A549 (cell line): ENCODE results near the gene DES. TPM values are rescaled to one million over a fixed set of nuclear protein-coding genes. Genes with fewer than 3 reads are reported as not detected.

Experiments used
- ATAC-seq, 2 experiments: fragments of 200-7000 bp in 1 of 2; fragments of >200 bp in 1 of 2; cut with Nextera tagmentation in 1 of 2; cut with Tn5 transposase in 1 of 2; 3 replicates each; pipeline versions ENCODE4 v1.8.0 to v1.9.1; 2018 to 2020; ENCODE audit warnings: mild to moderate bottlenecking in 1 of 2, moderate library complexity in 1 of 2
- CTCF ChIA-PET: fragments of 300-600 bp; sonication (Branson Sonifier 250); formaldehyde crosslinking; extraction: SDS; loops from one replicate; lab custom pipeline; 2021; ENCODE audit warnings: antibody characterized with exemption, inconsistent platforms; lab: Yijun Ruan, JAX
- POLR2A ChIA-PET: fragments of 350-600 bp; formaldehyde crosslinking; extraction: SDS; loops from one replicate; lab custom pipeline; 2021; ENCODE audit warnings: antibody characterized with exemption, inconsistent platforms; lab: Yijun Ruan, JAX
- DNase-seq, 2 experiments: peaks; one replicate each; pipeline versions ENCODE4 v3.0.0 to v3.0.0-alpha.2; 2011 to 2016; ENCODE audit warnings: low read depth in 1 of 2, low spot score in 1 of 2
- FAIRE-seq: peaks from 2 replicates; lab custom pipeline; 2011; peaks lifted over from hg19 to GRCh38; lab: Jason Lieb, UNC
- H3K27ac ChIP-seq, 2 experiments: fragments of >200 bp; sonication (Bioruptor Twin); formaldehyde crosslinking; 3 replicates each; pipeline ENCODE4 v1.5.1; 2016 to 2017
- H3K4me1 ChIP-seq: fragments of >200 bp; sonication (Bioruptor Twin); formaldehyde crosslinking; 3 replicates; pipeline ENCODE4 v1.6.1; 2016
- H3K4me2 ChIP-seq: fragments of >200 bp; sonication (Bioruptor Twin); formaldehyde crosslinking; 3 replicates; pipeline ENCODE4 v1.6.1; 2016
- H3K4me3 ChIP-seq: fragments of >200 bp; sonication (Bioruptor Twin); formaldehyde crosslinking; 3 replicates; pipeline ENCODE4 v1.5.1; 2016
- H3K9me3 ChIP-seq: fragments of >200 bp; sonication (Bioruptor Twin); formaldehyde crosslinking; 3 replicates; pipeline ENCODE4 v1.6.1; 2016
- CBX2 ChIP-seq: fragments of 200-600 bp; sonication (generic); IDR thresholded peaks from 2 replicates; pipeline ENCODE4 v1.6.1; 2016; ENCODE audit warnings: low read depth, mild to moderate bottlenecking, borderline replicate concordance
- CHD4 ChIP-seq: fragments of 200-600 bp; sonication (generic); IDR thresholded peaks from 2 replicates; pipeline ENCODE4 v1.6.1; 2016; ENCODE audit warnings: antibody characterized with exemption, mild to moderate bottlenecking, borderline replicate concordance
- EHMT2 ChIP-seq: fragments of 200-600 bp; sonication (generic); IDR thresholded peaks from 2 replicates; pipeline ENCODE4 v1.6.1; 2016; ENCODE audit warnings: antibody characterized with exemption, low read depth, mild to moderate bottlenecking, moderate library complexity
- FOSB ChIP-seq: fragments of 250-450 bp; sonication (Bioruptor Pico); IDR thresholded peaks from 2 replicates; pipeline ENCODE4 v1.5.0; 2020; ENCODE audit warnings: mild to moderate bottlenecking, moderate library complexity
- HOXB5 ChIP-seq: fragments of 250-450 bp; sonication (Bioruptor Pico); IDR thresholded peaks from 2 replicates; pipeline ENCODE4 v1.5.0; 2020; ENCODE audit warnings: mild to moderate bottlenecking, moderate library complexity
- MAZ ChIP-seq: fragments of 150-350 bp; IDR thresholded peaks from 2 replicates; pipeline ENCODE4 v1.6.1; 2014; ENCODE audit warnings: antibody characterized with exemption, low read depth, low read length, borderline replicate concordance
- POLR2A ChIP-seq: IDR thresholded peaks from 2 replicates; pipeline ENCODE4 v1.6.1; 2012; ENCODE audit warnings: mild to moderate bottlenecking, low read length
- RAD21 ChIP-seq, 2 experiments: fragments of >200 bp in 1 of 2; sonication (Bioruptor Twin) in 1 of 2; formaldehyde crosslinking in 1 of 2; IDR thresholded peaks in 1 of 2; conservative IDR thresholded peaks in 1 of 2; 2 replicates in 1 of 2; 3 replicates in 1 of 2; pipeline ENCODE4 v1.6.1; 2012 to 2018; ENCODE audit warnings: inconsistent platforms in 1 of 2
- RNF2 ChIP-seq: fragments of 200-600 bp; sonication (generic); IDR thresholded peaks from 2 replicates; pipeline ENCODE4 v1.6.1; 2016; ENCODE audit warnings: low read depth, mild to moderate bottlenecking, antibody characterized with exemption, moderate library complexity, borderline replicate concordance
- SMC3 ChIP-seq: fragments of >200 bp; sonication (Bioruptor Twin); formaldehyde crosslinking; IDR thresholded peaks from 3 replicates; pipeline ENCODE4 v1.6.1; 2018; ENCODE audit warnings: inconsistent platforms
- TP53 ChIP-seq: fragments of 250-450 bp; sonication (Bioruptor Pico); IDR thresholded peaks from 2 replicates; pipeline ENCODE4 v1.5.0; 2021; ENCODE audit warnings: mild to moderate bottlenecking, moderate library complexity
- WGBS: methylation state at CpG from one replicate; pipeline ENCODE4 v1.1.6; 2017; ENCODE audit errors: missing lambda C conversion rate; 5-methylcytosine and 5-hydroxymethylcytosine counted together
- polyA plus RNA-seq, 4 experiments: library from polyadenylated mRNA; depleted of rRNA in 3 of 4; stranded (reverse); fragments of >200 nt; fragmentation: RNase III in 1 of 4; extraction: RNeasy Plus Mini Kit Qiagen cat#74134 plus additional on column Dnase treatment in 1 of 4; gene quantifications; 2 replicates in 3 of 4; 3 replicates in 1 of 4; pipeline ENCODE4 v1.2.3, GENCODE V29; 2011 to 2017
- TF ChIP-seq, protein P1 (sequence below): fragments of 250-450 bp; sonication (Bioruptor Pico); IDR thresholded peaks from 2 replicates; pipeline ENCODE4 v1.5.0; 2021; ENCODE audit warnings: mild to moderate bottlenecking, moderate library complexity, borderline replicate concordance
- TF ChIP-seq, protein P2 (sequence below): fragments of >200 bp; sonication (Bioruptor Twin); formaldehyde crosslinking; IDR thresholded peaks from 3 replicates; pipeline ENCODE4 v1.5.1; 2016

Gene DES
- polyA plus RNA-seq, 2 of the 4 experiments (the other 2 are of a cell fraction): 0.06 TPM; not detected in 1

DNA sequence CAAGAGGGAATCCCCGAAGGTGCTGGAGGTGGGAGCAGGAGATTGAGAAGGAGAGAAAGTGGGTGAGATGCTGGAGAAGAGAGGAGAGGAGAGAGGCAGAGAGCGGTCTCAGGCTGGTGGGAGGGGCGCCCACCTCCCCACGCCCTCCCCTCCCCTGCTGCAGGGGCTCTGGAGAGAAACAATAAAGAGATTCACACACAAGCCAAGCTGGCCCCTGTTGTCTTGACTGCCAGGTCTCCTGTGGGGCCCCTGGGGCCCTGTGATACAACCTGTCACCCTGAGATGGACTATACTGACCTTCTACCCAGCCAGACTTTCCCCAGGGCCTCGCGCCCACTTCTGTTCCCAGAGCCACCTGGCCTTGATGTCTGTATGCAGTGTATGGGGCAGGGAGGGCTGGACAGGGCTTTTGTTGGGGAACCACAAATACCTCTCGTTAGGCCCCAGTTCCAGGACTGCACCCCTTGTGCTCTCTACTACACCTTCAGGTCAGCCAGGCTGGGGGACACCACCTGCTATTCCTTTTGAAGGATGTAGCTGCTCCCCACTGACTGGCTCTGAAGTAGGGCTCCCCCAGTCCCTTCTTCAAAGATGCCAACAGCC, 8.5 kb downstream of the DES start:
- Histone ChIP-seq H3K4me2 (no peak overlapping the region), H3K27ac (no peak overlapping the region), H3K9me3 (no peaks in the 10 kb centered on the region), H3K4me1 (no peaks in the 10 kb centered on the region), H3K4me3 (no peak overlapping the region)
- TF ChIP-seq EHMT2: no peak
- TF ChIP-seq CBX2: no peak
- no peak for TF ChIP-seq MAZ
- no peak for TF ChIP-seq RNF2
- TF ChIP-seq, protein P1, sequence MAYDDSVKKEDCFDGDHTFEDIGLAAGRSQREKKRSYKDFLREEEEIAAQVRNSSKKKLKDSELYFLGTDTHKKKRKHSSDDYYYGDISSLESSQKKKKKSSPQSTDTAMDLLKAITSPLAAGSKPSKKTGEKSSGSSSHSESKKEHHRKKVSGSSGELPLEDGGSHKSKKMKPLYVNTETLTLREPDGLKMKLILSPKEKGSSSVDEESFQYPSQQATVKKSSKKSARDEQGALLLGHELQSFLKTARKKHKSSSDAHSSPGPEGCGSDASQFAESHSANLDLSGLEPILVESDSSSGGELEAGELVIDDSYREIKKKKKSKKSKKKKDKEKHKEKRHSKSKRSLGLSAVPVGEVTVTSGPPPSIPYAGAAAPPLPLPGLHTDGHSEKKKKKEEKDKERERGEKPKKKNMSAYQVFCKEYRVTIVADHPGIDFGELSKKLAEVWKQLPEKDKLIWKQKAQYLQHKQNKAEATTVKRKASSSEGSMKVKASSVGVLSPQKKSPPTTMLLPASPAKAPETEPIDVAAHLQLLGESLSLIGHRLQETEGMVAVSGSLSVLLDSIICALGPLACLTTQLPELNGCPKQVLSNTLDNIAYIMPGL (CRISPR knock-in tag): no peak
- ATAC-seq: no peak
- WGBS: 54% methylated on average over 7 of the region's 7 CpGs
- CTCF ChIA-PET: interaction anchor here (0.9 to 89.4 kb wide), 3 partner anchors 24 to 80 kb away, joined by 3 to 3291 read pairs (median 35); partner anchors contain the start of genes ASIC4, CHPF, GMPPA and TMEM198
- DNase-seq: no peak
- POLR2A ChIA-PET: no interaction called here
- no peak for FAIRE-seq

DNA sequence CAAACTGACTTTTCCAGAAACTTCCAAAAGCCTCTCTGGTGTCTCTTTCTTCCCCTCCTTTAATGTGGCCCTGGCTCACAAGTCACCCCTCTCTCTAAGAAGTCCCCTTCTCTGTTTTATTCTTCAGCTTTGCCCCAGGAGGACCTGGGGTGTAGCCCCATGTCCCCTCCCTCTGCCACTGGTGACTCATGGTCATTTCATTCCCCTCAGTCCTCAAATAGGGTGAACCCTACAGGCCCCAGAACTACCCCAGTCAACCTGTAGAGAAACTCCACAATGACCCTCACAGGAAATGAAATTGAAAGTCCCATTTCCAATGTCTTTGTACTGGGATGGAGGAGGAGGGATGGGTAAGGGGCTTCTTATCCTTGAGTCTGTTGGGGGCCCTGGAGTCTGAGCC, 10.3 kb downstream of the DES start:
- ATAC-seq (no peak), FAIRE-seq (no peak)
- CTCF ChIA-PET: interaction anchor here (1.4 to 89.4 kb wide), 3 partner anchors 8 to 78 kb away, joined by 4 to 3291 read pairs (median 35); partner anchors contain the start of genes ASIC4, CHPF, GMPPA and TMEM198

DNA sequence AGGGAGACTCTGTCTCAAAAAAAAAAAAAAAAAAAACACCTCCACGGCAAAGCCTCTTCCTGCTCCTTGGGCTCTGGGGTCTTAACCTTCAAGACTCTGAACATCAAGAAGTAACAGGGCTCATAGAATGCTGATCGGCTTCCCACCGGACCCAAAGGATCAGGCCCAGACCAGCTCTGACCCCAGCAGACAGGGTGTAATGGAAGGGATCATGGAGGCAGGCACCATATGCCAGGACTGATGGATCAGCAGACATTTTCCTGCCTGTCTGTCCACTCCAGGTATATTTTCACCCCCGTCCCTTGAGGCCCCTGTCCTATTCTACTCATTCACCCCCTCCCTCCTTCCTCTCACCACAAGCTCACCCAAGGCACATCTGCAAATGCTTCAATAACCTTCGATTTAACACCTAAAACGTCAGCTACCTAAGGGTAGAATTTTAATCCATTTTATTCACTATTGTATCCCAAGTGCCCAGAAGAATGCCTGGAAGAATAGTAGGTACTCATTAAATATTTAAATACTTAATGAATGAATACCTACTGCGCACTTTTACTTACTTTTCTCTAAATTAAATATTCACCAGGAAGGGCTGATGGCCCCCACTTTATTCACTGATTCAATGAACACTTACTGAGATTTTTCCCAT, 11.9 kb downstream of the DES start:
- DNase-seq (no peak), ATAC-seq (no peak), FAIRE-seq (no peak)
- no peaks in the 10 kb centered on the region for H3K9me3 ChIP-seq
- 80% methylated on average over 7 of the region's 7 CpGs for WGBS
- POLR2A ChIA-PET: interaction anchor here (1.0 kb wide), 1 partner anchor 99 kb away, joined by 3 read pairs; no protein-coding TSS in a partner anchor
- no peak for TF ChIP-seq HOXB5 (CRISPR knock-in tag)
- CTCF ChIA-PET: interaction anchor here (0.6 to 89.4 kb wide), 7 partner anchors 10 to 117 kb away, joined by 3 to 3291 read pairs (median 3); partner anchors contain the start of genes ASIC4, CHPF, GMPPA and TMEM198
- no peaks in the 10 kb centered on the region for H3K4me1 ChIP-seq
- H3K27ac ChIP-seq: no peak overlapping the region
- no peak overlapping the region for H3K4me3 ChIP-seq
- H3K4me2 ChIP-seq: no peak overlapping the region

More for the DNA sequence above, 10.3 kb downstream of the DES start:
- Histone ChIP-seq H3K4me1 (no peaks in the 10 kb centered on the region), H3K9me3 (no peaks in the 10 kb centered on the region), H3K4me3 (no peak overlapping the region), H3K4me2 (no peak overlapping the region), H3K27ac (no peak overlapping the region)
- TF ChIP-seq POLR2A: no peak
- TF ChIP-seq TP53 (CRISPR knock-in tag): no peak
- POLR2A ChIA-PET: interaction anchor here (0.7 kb wide), 1 partner anchor 13 kb away, joined by 3 read pairs; no protein-coding TSS in a partner anchor
- no peak for DNase-seq

DNA sequence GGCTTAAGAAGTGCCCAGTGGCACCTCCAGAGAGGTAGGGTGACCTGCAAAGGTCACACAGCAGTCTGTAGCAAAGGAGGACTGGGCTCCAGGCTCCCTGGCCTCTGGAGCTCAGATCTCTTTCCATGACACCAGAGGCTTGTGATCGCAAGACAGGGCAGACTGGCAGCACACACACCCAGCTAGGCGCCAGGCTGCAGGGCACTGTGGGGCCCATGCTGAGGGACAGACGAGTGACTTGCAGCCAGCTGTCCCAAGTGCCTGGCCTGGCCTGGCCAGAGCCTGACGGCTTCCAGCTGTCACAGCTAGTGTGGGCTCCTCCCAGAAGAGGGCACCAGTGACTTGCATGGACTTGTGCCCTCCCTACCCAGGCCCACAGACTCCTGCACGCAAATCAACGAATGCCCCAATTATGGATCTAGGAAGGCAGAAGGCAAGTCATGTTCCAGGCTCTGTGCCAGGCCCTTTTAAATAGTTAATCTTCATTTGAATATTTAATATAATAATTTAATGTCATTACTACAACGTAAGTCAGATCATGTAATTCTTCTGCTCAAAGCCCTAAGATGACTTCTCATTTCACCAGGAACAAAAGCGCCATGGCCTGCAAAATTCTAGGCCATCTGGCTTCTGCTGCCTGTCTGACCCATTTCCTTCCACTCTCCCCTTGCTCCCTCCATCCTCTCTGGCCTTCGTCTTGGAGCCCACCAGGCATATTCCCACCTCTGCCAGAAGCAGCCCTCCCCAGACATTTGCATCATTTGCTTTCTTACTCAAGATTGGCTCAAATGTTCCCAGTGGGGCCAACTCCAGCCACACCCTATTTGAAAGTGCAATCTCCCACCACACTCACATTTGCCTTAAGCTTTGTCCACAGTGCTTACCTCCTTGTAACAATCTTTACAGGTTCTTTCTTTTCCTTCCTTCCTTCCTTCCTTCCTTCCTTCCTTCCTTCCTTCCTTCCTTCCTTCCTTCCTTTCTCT, 12.7 kb downstream of the DES start:
- ATAC-seq (peak; percentile 89 to 90), FAIRE-seq (no peak), DNase-seq (peak in 1 of 2 experiments; percentile 46)
- POLR2A ChIA-PET: interaction anchor here (1.0 kb wide), 1 partner anchor 99 kb away, joined by 3 read pairs; no protein-coding TSS in a partner anchor
- peak; percentile 57 to 60; a peak in 4 of 5 replicates for TF ChIP-seq RAD21 (conservative IDR thresholded peaks at IDR 0.05 in 1 of 2, IDR thresholded peaks at IDR 0.05 in 1 of 2)
- no peak for TF ChIP-seq FOSB (CRISPR knock-in tag)
- TF ChIP-seq, protein P2, sequence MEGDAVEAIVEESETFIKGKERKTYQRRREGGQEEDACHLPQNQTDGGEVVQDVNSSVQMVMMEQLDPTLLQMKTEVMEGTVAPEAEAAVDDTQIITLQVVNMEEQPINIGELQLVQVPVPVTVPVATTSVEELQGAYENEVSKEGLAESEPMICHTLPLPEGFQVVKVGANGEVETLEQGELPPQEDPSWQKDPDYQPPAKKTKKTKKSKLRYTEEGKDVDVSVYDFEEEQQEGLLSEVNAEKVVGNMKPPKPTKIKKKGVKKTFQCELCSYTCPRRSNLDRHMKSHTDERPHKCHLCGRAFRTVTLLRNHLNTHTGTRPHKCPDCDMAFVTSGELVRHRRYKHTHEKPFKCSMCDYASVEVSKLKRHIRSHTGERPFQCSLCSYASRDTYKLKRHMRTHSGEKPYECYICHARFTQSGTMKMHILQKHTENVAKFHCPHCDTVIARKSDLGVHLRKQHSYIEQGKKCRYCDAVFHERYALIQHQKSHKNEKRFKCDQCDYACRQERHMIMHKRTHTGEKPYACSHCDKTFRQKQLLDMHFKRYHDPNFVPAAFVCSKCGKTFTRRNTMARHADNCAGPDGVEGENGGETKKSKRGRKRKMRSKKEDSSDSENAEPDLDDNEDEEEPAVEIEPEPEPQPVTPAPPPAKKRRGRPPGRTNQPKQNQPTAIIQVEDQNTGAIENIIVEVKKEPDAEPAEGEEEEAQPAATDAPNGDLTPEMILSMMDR: peak; percentile 49
- no peak for TF ChIP-seq CHD4
- peak; percentile 41 for TF ChIP-seq SMC3
- Histone ChIP-seq H3K4me2 (no peak overlapping the region), H3K27ac (0 out of 6 replicates have a peak overlapping the region, but pooled peaks of 1 of the 2 experiments have one; percentile 12), H3K9me3 (no peaks in the 10 kb centered on the region), H3K4me3 (no peak overlapping the region), H3K4me1 (no peaks in the 10 kb centered on the region)
- WGBS: 56% methylated on average over 9 of the region's 9 CpGs
- CTCF ChIA-PET: interaction anchor here (0.6 to 89.4 kb wide), 7 partner anchors 10 to 130 kb away, joined by 3 to 3291 read pairs (median 3); partner anchors contain the start of genes ASIC4, CHPF, GMPPA and TMEM198
